Neural cell (in vitro differentiated cells): ENCODE measurements around the gene LRRC27. TPM values are rescaled to one million over a fixed set of nuclear protein-coding genes. Genes with fewer than 3 reads are reported as not detected.

Source experiments
- H2AFZ ChIP-seq: fragments of 200-600, 300-800 bp; sonication (generic), shearing (Covaris generic); 2 replicates; pipeline ENCODE4 v1.6.0; 2014; ENCODE audit warnings: low read depth, mild to moderate bottlenecking, antibody characterized with exemption, low read length, moderate library complexity
- H3F3A ChIP-seq: fragments of 200-600 bp; shearing (Covaris generic); 2 replicates; pipeline ENCODE4 v1.6.1; 2016; ENCODE audit warnings: mild to moderate bottlenecking, moderate library complexity, mixed read lengths, antibody characterized with exemption, low read length; ENCODE audit not compliant: insufficient read depth, poor library complexity, severe bottlenecking
- H3K27ac ChIP-seq: fragments of 200-600, 300-800 bp; sonication (generic), shearing (Covaris generic); 2 replicates; pipeline ENCODE4 v1.5.1; 2014; ENCODE audit warnings: mild to moderate bottlenecking, low read length, moderate library complexity
- H3K27me3 ChIP-seq: fragments of 300-800, 200-600 bp; sonication (generic), shearing (Covaris generic); 2 replicates; pipeline ENCODE4 v1.6.0; 2014; ENCODE audit warnings: mild to moderate bottlenecking, low read depth, low read length, moderate library complexity; ENCODE audit not compliant: insufficient read depth
- H3K36me3 ChIP-seq: fragments of 300-800, 200-600 bp; sonication (generic), shearing (Covaris generic); 2 replicates; pipeline ENCODE4 v1.5.1; 2014; ENCODE audit warnings: mild to moderate bottlenecking, antibody characterized with exemption, low read length, moderate library complexity; ENCODE audit not compliant: insufficient read depth
- H3K4me2 ChIP-seq: fragments of 300-800, 200-600 bp; sonication (generic), shearing (Covaris generic); 2 replicates; pipeline ENCODE4 v1.6.0; 2014; ENCODE audit warnings: mild to moderate bottlenecking, low read length
- H3K4me3 ChIP-seq: fragments of 300-800, 200-600 bp; sonication (generic), shearing (Covaris generic); 2 replicates; pipeline ENCODE4 v1.5.1; 2014; ENCODE audit warnings: mild to moderate bottlenecking, low read length, moderate library complexity
- H3K79me2 ChIP-seq: fragments of 200-600 bp; shearing (Covaris generic); replicated peaks from 2 replicates; pipeline ENCODE4 v1.6.0; 2014; ENCODE audit warnings: mild to moderate bottlenecking, low read length, moderate library complexity; ENCODE audit not compliant: insufficient read depth
- H3K9ac ChIP-seq: fragments of 300-800, 200-600 bp; sonication (generic), shearing (Covaris generic); 2 replicates; pipeline ENCODE4 v1.6.1; 2016; ENCODE audit warnings: mild to moderate bottlenecking, low read length, mixed read lengths
- H3K9me2 ChIP-seq: fragments of 200-600 bp; shearing (Covaris generic); 2 replicates; pipeline ENCODE4 v1.6.1; 2016; ENCODE audit warnings: mild to moderate bottlenecking, low read length, mixed read lengths; ENCODE audit not compliant: insufficient read depth
- H3K9me3 ChIP-seq: fragments of 200-600, 300-800 bp; sonication (generic), shearing (Covaris generic); 2 replicates; pipeline ENCODE4 v1.6.1; 2016; ENCODE audit warnings: mild to moderate bottlenecking, mixed run types, low read length, moderate library complexity, mixed read lengths
- H4K20me1 ChIP-seq: fragments of 200-600 bp; shearing (Covaris generic); 2 replicates; pipeline ENCODE4 v1.6.1; 2016; ENCODE audit warnings: mild to moderate bottlenecking, mixed run types; ENCODE audit not compliant: insufficient read depth
- EP300 ChIP-seq: fragments of 450-650 bp; conservative IDR thresholded peaks from 2 replicates; pipeline ENCODE4 v1.6.1; 2014; ENCODE audit warnings: antibody characterized with exemption, mild to moderate bottlenecking, moderate library complexity; ENCODE audit not compliant: poor library complexity, severe bottlenecking
- EZH2 ChIP-seq: fragments of 200-600, 300-800 bp; shearing (Covaris generic), sonication (generic); IDR thresholded peaks from 2 replicates; pipeline ENCODE4 v1.6.1; 2014; ENCODE audit warnings: antibody characterized with exemption, low read length, borderline replicate concordance, mild to moderate bottlenecking; ENCODE audit not compliant: insufficient read depth, poor library complexity, severe bottlenecking
- MXI1 ChIP-seq: fragments of 450-650 bp; conservative IDR thresholded peaks from 2 replicates; pipeline ENCODE4 v1.6.1; 2014; ENCODE audit warnings: antibody characterized with exemption, mild to moderate bottlenecking; ENCODE audit not compliant: poor library complexity, severe bottlenecking
- POLR2AphosphoS5 ChIP-seq: IDR thresholded peaks from 2 replicates; pipeline ENCODE4 v1.6.1; 2012
- RAD21 ChIP-seq: fragments of 450-650 bp; conservative IDR thresholded peaks from 2 replicates; pipeline ENCODE4 v1.6.1; 2014; ENCODE audit warnings: antibody characterized with exemption, mild to moderate bottlenecking, moderate library complexity
- SMC3 ChIP-seq: fragments of 450-650 bp; conservative IDR thresholded peaks from 2 replicates; pipeline ENCODE4 v1.6.1; 2014; ENCODE audit warnings: antibody characterized with exemption, mild to moderate bottlenecking, moderate library complexity; ENCODE audit not compliant: poor library complexity
- TAF1 ChIP-seq: IDR thresholded peaks from 2 replicates; pipeline ENCODE4 v1.6.1; 2012; ENCODE audit warnings: low read depth
- polyA plus RNA-seq: library from polyadenylated mRNA; depleted of rRNA; stranded (reverse); fragments of >200 nt; gene quantifications from 2 replicates; pipeline ENCODE4 v1.2.3, GENCODE V29; 2014
- TF ChIP-seq, protein P1 (sequence below): IDR thresholded peaks from 2 replicates; pipeline ENCODE4 v1.6.1; 2012; ENCODE audit warnings: borderline replicate concordance
- TF ChIP-seq, protein P2 (sequence below): fragments of 450-650 bp; IDR thresholded peaks from 2 replicates; pipeline ENCODE4 v1.5.1; 2014; ENCODE audit warnings: antibody characterized with exemption, mild to moderate bottlenecking, moderate library complexity; ENCODE audit not compliant: poor library complexity, severe bottlenecking

LRRC27 gene
- polyA plus RNA-seq, 1 donor from 2014 or later: 26.7 TPM

DNA sequence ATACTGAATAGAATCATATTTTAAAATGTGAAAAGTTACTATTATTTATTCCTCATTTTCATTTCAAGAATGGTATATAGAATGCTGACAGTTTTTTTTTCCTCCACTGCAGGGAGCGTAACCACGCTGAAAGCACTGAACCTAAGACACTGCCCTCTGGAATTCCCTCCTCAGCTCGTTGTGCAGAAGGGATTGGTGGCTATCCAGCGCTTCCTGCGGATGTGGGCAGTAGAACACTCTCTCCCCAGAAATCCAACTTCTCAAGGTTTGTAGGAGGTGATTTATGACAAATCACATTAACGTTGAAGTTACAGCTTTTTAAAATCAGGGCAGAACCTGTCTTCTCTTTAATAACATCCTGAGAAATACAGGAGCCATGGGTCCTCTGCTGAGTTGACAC lies 12.4 kb downstream of the LRRC27 start:
- TF ChIP-seq, protein P1, sequence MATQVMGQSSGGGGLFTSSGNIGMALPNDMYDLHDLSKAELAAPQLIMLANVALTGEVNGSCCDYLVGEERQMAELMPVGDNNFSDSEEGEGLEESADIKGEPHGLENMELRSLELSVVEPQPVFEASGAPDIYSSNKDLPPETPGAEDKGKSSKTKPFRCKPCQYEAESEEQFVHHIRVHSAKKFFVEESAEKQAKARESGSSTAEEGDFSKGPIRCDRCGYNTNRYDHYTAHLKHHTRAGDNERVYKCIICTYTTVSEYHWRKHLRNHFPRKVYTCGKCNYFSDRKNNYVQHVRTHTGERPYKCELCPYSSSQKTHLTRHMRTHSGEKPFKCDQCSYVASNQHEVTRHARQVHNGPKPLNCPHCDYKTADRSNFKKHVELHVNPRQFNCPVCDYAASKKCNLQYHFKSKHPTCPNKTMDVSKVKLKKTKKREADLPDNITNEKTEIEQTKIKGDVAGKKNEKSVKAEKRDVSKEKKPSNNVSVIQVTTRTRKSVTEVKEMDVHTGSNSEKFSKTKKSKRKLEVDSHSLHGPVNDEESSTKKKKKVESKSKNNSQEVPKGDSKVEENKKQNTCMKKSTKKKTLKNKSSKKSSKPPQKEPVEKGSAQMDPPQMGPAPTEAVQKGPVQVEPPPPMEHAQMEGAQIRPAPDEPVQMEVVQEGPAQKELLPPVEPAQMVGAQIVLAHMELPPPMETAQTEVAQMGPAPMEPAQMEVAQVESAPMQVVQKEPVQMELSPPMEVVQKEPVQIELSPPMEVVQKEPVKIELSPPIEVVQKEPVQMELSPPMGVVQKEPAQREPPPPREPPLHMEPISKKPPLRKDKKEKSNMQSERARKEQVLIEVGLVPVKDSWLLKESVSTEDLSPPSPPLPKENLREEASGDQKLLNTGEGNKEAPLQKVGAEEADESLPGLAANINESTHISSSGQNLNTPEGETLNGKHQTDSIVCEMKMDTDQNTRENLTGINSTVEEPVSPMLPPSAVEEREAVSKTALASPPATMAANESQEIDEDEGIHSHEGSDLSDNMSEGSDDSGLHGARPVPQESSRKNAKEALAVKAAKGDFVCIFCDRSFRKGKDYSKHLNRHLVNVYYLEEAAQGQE: no peak
- TF ChIP-seq EP300 (no peak), POLR2AphosphoS5 (no peak), EZH2 (no peak), SMC3 (no peak), TAF1 (no peak), RAD21 (no peak), MXI1 (no peak)
- TF ChIP-seq, protein P2, sequence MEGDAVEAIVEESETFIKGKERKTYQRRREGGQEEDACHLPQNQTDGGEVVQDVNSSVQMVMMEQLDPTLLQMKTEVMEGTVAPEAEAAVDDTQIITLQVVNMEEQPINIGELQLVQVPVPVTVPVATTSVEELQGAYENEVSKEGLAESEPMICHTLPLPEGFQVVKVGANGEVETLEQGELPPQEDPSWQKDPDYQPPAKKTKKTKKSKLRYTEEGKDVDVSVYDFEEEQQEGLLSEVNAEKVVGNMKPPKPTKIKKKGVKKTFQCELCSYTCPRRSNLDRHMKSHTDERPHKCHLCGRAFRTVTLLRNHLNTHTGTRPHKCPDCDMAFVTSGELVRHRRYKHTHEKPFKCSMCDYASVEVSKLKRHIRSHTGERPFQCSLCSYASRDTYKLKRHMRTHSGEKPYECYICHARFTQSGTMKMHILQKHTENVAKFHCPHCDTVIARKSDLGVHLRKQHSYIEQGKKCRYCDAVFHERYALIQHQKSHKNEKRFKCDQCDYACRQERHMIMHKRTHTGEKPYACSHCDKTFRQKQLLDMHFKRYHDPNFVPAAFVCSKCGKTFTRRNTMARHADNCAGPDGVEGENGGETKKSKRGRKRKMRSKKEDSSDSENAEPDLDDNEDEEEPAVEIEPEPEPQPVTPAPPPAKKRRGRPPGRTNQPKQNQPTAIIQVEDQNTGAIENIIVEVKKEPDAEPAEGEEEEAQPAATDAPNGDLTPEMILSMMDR: no peak
- H3K79me2 ChIP-seq: no peaks in the 10 kb centered on the region
- H3K36me3 ChIP-seq: no peaks in the 10 kb centered on the region
- no peaks in the 10 kb centered on the region for H3K9me2 ChIP-seq
- H3K27me3 ChIP-seq: no peaks in the 10 kb centered on the region
- H4K20me1 ChIP-seq: no peaks in the 10 kb centered on the region
- no peak overlapping the region for H3K4me2 ChIP-seq
- H3K27ac ChIP-seq: no peak overlapping the region
- H3K9me3 ChIP-seq: no peaks in the 10 kb centered on the region
- no peak overlapping the region for H2AFZ ChIP-seq
- no peak overlapping the region for H3K4me3 ChIP-seq
- H3K9ac ChIP-seq: no peak overlapping the region
- no peaks in the 10 kb centered on the region for H3F3A ChIP-seq

DNA sequence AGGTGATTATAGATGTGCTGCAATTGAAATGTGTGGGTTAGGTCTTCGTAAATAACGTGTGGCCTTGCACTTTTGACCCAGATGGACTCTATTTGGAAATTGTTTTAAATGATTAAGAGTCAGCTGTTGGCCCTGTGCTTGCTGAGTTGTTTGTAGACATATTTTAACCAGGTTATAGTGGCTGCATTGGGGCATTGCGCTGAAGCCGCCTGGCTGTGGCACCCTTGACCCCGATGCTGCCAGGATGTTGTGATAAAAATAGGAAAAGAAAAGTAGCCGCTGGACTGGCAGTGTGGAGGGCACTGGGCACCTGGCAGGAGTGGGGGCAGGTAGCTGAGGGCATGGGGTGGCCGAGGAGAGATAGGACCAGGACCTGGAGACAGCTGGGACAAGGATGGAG lies 13.4 kb downstream of the LRRC27 start:
- Histone ChIP-seq H3K4me3 (no peak overlapping the region), H3K9me3 (no peaks in the 10 kb centered on the region), H2AFZ (no peak overlapping the region), H3K9me2 (no peaks in the 10 kb centered on the region), H4K20me1 (no peaks in the 10 kb centered on the region), H3F3A (no peaks in the 10 kb centered on the region), H3K79me2 (no peaks in the 10 kb centered on the region), H3K4me2 (no peak overlapping the region), H3K36me3 (no peaks in the 10 kb centered on the region), H3K27ac (no peak overlapping the region), H3K27me3 (no peaks in the 10 kb centered on the region), H3K9ac (no peak overlapping the region)
- TF ChIP-seq, protein P2: no peak
- no peak for TF ChIP-seq EZH2
- no peak for TF ChIP-seq MXI1
- no peak for TF ChIP-seq RAD21
- TF ChIP-seq EP300: no peak
- TF ChIP-seq POLR2AphosphoS5: no peak
- no peak for TF ChIP-seq SMC3
- TF ChIP-seq, protein P1: no peak
- no peak for TF ChIP-seq TAF1
